Body of pancreas (tissue), 4 donors: Measurements from ENCODE around the gene HOXB2.

Experiments used
- CTCF ChIP-seq, 7 experiments: fragments of 450-650 bp in 4 of 7; fragments of 200-600 bp in 3 of 7; sonication (generic) in 3 of 7; IDR thresholded peaks; one replicate each; pipeline ENCODE4 v1.5.1; 2016 to 2019; ENCODE audit warnings: antibody characterized with exemption in 7 of 7
- POLR2A ChIP-seq, 3 donors: fragments of 450-650 bp; IDR thresholded peaks; one replicate each; pipeline ENCODE4 v1.6.1; 2016; ENCODE audit warnings: antibody characterized with exemption in 3 of 3, mild to moderate bottlenecking in 2 of 3

GRCh38 chr17:48537316-48537715 lies 7.6 kb downstream of the HOXB2 start:
- no peak for TF ChIP-seq CTCF (IDR thresholded peaks at IDR 0.05)
- TF ChIP-seq POLR2A (IDR thresholded peaks at IDR 0.05), result no peak
